IPS DF 4.7 (cell line): ENCODE results near the gene ADGRG6.
"Not testable (repeated sequence)": the region's sequence is repeated elsewhere in the genome, so short reads cannot be mapped to it uniquely, and the experiment has no call there.

Experiments used
- DNase-seq: peaks from one replicate; pipeline ENCODE4 v3.0.0-alpha.2; 2013; ENCODE audit warnings: low spot score; ENCODE audit errors: extremely low read depth

Gene ADGRG6

GRCh38 chr6:142443102-142443501 lies 141.3 kb downstream of the ADGRG6 start:
- no peak for DNase-seq

DNA sequence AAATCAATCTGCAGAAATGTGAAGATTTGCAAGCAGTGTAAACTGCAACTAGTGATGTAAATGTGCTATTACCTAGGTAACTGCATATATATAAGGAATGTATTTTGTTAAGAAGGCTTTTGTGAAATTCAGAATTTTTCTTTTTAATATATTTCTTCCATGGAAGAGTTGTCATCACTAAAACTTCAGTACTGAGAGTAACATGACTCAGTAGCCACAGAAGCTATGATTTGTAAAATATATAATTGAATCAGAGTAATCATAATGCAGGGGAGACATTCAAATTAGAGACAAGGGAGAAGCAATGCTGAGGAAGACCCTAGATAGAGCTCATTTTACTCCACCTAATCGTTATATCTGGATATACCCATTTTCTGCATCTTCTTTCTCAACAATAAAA lies 141.7 kb downstream of the ADGRG6 start:
- DNase-seq = no peak

DNA sequence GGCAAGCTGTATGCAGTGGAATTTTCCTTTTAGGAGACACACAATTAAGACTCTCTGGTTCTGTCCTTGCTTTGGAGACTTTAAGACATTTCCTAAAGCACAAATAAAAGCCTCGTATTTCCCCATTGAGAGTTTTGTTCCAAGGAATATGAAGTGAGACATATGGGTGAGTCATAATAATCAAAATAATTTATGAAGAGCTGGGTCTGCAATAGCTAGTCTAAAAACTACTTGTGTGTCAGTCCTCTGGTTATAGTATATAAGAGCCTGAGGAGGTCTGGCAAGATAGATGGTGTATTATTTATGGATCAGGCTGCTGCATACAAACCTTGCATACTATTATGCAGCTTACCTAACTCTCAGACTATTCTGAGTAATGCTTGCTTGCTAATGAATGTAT lies 142.6 kb downstream of the ADGRG6 start:
- DNase-seq = no peak

- no peak for DNase-seq
Observed at GRCh38 chr6:142444881-142445301, 143.1 kb downstream of the ADGRG6 start.

GRCh38 chr6:142446168-142446567 lies 144.4 kb downstream of the ADGRG6 start:
- DNase-seq = no peak

DNA sequence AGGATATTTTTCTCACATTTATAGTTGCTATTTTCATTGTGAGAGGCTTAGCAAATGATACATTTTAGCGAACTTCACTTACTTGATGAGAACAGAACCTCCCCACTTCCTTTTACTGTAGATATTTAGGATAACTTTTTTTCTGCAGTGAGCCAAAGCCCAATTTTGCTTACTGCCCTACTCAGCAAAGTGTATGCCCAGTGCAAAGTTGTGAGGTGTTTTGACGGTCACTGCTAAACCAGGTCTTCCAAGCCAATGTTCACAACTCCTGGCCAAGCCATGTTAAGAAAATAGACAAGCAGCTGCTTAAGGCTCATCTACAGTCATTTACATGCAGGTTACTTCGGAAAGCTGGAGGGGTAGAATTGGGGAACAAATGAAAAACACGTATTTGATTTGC lies 144.8 kb downstream of the ADGRG6 start:
- DNase-seq = no peak

GRCh38 chr6:142448091-142448729 lies 146.4 kb downstream of the ADGRG6 start:
- no peak for DNase-seq

DNA sequence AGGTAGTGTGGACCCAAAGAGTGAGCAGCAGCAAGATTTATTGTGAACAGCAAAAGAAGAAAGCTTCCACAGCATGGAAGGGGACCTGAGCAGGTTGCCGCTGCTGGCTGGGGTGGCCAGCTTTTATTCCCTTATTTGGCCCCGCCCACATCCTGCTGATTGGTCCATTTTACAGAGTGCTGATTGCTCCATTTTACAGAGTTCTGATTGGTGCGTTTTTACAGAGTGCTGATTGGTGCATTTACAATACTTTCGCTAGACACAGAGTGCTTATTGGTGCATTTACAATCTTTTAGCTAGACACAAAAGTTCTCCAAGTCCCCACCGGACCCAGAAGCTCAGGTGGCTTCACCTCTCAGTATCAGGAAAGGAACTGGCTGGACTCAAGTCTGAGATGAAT lies 149.0 kb downstream of the ADGRG6 start:
- not testable (repeated sequence) for DNase-seq

GRCh38 chr6:142452993-142453392 lies 151.2 kb downstream of the ADGRG6 start:
- DNase-seq = no peak

DNA sequence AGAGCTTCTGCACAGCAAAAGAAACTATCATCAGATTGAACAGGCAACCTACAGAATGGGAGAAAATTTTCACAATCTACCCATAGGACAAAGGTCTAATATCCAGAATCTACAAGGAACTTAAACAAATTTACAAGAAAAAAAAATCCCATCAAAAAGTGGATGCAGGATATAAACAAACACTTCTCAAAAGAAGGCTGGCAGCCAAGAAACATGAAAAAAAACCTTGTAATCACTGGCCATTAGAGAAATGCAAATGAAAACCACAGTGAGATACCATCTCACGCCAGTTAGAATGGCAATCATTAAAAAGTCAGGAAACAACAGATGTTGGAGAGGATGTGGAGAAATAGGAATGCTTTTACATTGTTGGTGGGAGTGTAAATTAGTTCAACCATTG lies 152.4 kb downstream of the ADGRG6 start:
- DNase-seq = not testable (repeated sequence)

DNA sequence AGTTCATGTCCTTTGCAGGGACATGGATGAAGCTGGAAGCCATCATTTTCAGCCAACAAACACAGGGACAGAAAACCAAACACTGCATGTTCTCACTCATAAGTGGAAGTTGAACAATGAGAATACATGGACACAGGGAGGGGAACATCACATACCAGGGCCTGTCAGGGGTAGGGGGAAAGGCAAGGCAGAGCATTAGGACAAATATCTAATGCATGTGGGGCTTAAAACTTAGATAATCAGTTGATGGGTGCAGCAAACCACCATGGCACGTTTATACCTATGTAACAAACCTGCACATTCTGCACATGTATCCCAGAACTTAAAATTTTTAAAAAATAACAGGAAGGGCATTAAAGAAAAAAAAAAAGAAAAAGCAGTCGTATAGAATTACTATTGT lies 153.0 kb downstream of the ADGRG6 start:
- DNase-seq = not testable (repeated sequence)

DNA sequence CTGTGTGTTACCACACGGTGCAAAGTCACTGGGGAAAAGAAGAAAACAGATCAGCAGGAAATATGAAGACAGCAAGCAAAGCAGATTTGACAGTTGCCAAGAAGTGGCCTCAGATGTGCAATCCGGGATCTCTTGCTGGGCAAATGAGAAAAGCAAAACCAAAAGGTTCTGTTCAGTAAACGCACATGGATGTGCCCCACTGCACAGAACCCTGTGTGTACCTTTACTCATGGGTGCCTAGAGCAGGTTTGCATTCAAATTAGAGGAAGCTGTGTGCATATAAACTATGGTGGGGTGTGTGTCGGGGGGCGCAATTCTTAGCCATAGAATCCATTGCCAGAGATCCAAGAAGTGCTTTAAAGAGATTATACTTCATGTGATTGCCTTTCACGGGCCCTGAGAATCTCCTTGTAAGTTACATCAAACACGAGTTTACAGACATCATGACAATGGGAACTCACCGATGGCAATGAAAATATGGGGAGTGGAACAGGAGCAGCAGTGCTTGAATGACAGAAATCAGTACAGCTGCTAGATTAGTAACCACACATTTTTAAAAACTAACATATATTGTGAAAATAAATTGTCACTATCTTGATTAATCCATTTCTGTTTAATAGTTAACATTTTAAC lies 154.3 kb downstream of the ADGRG6 start:
- DNase-seq = no peak

- DNase-seq = no peak
Observed at GRCh38 chr6:142457638-142458406, 156.0 kb downstream of the ADGRG6 start.

DNA sequence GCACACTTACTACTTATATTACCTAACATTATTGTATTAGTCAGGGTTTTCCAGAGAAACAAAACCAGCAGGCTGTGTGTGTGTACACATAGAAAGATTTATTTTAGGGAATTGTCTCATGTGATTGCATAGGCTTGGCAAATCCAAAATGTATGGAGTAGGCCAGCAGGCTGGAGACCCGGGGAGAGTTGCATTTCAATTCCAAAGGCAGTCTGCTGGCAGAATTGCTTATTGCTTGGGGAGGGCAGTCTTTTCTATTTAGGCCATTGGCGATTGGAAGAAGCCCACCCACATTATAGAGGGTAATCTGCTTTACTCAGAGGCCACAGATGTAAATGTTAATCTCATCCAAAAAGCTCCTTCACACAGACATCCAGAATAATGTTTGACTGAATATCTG lies 157.0 kb downstream of the ADGRG6 start:
- no peak for DNase-seq

GRCh38 chr6:142459271-142459670 lies 157.5 kb downstream of the ADGRG6 start:
- DNase-seq = no peak

DNA sequence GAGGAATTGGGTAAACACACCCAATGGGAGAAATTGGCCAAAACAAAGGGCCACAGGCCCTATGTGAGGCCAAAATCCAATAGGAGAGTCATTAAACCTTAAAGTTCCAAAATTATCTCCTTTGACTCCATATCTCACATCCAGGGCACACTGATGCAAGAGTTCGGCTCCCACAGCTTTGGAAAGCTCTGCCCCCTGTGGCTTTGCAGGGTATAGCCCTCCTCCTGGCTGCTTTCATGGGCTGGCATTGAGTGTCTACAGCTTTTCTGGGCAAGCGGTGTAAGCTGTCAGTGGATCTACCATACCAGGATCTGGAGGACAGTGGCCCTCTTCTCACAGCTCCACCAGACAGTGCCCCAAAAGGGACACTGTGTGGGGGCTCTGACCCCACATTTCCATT lies 160.5 kb downstream of the ADGRG6 start:
- DNase-seq = no peak

DNA sequence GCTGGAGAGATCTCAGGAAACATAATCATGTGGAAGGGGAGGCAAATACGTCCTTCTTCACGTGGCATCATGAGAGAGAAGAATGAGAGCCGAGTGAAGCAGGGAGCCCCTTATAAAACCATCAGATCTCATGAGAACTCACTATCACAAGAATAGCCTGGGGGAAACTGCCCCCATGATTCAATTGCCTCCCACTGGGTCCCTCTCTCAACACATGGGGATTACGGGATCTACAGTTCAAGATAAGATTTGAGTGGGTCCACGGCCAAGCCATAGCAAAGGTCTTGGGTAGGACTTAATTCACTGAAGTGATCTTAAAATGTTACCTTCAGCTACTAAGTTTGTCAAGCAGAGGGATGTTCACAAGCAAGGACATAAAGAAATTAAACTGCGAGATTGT lies 162.2 kb downstream of the ADGRG6 start:
- DNase-seq = no peak

DNA sequence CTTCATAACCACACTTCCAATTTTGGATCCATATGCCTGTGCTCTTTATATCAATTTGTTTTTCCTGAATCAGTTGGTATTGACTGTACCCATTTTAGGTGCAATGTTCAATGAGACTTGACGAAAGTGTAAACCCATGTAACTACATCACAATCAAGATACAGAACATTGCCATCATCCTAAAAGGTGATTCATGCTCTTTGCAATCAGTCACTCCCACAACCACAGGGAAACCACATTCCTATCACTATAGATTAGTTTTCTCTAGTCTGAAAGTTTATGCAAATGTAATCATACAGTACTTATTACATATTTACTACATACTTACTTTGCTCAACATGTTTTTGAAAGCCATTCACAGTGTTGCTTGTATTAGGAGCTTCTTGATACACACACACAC lies 167.4 kb downstream of the ADGRG6 start:
- no peak for DNase-seq

GRCh38 chr6:142470421-142470820 lies 168.6 kb downstream of the ADGRG6 start:
- no peak for DNase-seq

DNA sequence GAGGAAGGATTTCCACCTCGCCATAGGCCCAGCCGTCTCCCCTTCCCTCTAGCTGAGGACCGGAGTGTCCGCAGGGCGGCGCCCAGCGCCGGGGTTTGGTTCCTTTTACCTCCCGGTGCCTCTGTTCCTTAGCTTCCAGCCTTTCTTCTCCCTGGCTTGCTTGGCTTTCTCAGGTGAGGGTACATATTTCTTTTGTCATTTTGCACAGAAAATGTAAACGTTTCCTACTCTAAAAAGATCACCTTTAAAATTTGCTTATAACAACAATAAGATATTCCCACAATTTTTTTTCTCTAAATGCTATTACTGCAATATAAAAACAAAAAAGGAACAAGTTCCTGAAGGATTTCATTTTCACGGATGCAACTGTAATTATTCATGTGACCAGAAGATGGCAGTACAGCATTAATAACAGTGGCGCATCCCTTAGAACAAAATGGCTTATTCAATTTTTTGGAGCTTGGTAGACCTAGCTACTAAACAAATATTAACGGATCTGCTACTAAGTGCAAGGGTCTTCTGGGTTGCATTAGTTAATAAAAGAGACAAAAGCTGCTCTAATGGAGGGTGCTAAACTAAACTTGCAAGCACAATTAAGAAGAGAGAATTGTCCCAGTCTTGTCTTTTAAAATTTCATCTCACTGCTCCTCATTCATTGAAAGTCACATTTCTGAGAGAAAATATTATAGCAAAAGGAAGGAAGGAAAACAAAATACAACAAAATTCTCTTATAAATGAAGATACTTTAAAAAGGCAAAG lies 172.9 kb downstream of the ADGRG6 start:
- DNase-seq = peak; percentile 56

- DNase-seq = no peak
Observed at GRCh38 chr6:142476452-142476851, 174.6 kb downstream of the ADGRG6 start.

GRCh38 chr6:142478117-142478516 lies 176.3 kb downstream of the ADGRG6 start:
- DNase-seq = no peak
